GM12878 (cell line): ENCODE results near the gene SNRPA. TPM values are rescaled to one million over a fixed set of nuclear protein-coding genes. Genes with fewer than 3 reads are reported as not detected.

ENCODE experiments used
- ATAC-seq: fragments of 200-7000 bp; cut with Tn5 transposase; 3 replicates; pipeline ENCODE4 v1.9.1; 2020; ENCODE audit warnings: mild to moderate bottlenecking, moderate library complexity
- BruUV-seq: library from RNA; stranded (reverse); fragments of 400-500 nt; replicated peaks from 2 replicates; lab custom pipeline; 2021; lab: Mats Ljungman, UMichigan
- CTCF ChIA-PET: fragments of 300-600 bp; sonication (Branson Sonifier 250); formaldehyde crosslinking; extraction: SDS; loops from one replicate; lab custom pipeline; 2021; ENCODE audit warnings: inconsistent platforms; lab: Yijun Ruan, JAX
- POLR2A ChIA-PET: fragments of 350-600 bp; formaldehyde crosslinking; extraction: SDS; loops from one replicate; lab custom pipeline; 2021; ENCODE audit warnings: inconsistent platforms; lab: Charles Lee
- RAD21 ChIA-PET: fragments of 300-600 bp; sonication (Branson Sonifier 250); formaldehyde crosslinking; loops from one replicate; lab custom pipeline; 2023; ENCODE audit warnings: antibody characterized with exemption; ENCODE audit not compliant: unreplicated experiment; lab: Charles Lee
- SMC1A ChIA-PET: fragments of 300-600 bp; sonication (Branson Sonifier 250); formaldehyde crosslinking; loops from one replicate; lab custom pipeline; 2023; ENCODE audit not compliant: unreplicated experiment, uncharacterized antibody; lab: Charles Lee
- DNase-seq: peaks from one replicate; pipeline ENCODE4 v3.0.0-alpha.2; 2011; ENCODE audit warnings: low read depth, low spot score
- FAIRE-seq: peaks from 3 replicates; lab custom pipeline; 2011; peaks lifted over from hg19 to GRCh38; lab: Jason Lieb, UNC
- H2AFZ ChIP-seq: 2 replicates; pipeline ENCODE4 v1.6.0; 2011; ENCODE audit warnings: low read depth, low read length, control low read depth; ENCODE audit not compliant: control insufficient read depth
- H3K27ac ChIP-seq: 2 replicates; pipeline ENCODE4 v1.5.1; 2011; ENCODE audit warnings: control low read depth; ENCODE audit not compliant: control insufficient read depth, insufficient read depth
- H3K27me3 ChIP-seq, 2 experiments: replicated peaks in 1 of 2; 2 replicates each; pipeline versions ENCODE4 v1.6.0 to v1.6.1; 2011; ENCODE audit warnings: low read length in 1 of 2; ENCODE audit not compliant: control insufficient read depth in 2 of 2, insufficient read depth in 2 of 2
- H3K36me3 ChIP-seq, 2 experiments: 2 replicates each; pipeline ENCODE4 v1.5.1; 2011; ENCODE audit warnings: low read length in 1 of 2; ENCODE audit not compliant: control insufficient read depth in 2 of 2, insufficient read depth in 2 of 2
- H3K4me1 ChIP-seq: 2 replicates; pipeline ENCODE4 v1.6.1; 2011; ENCODE audit warnings: mild to moderate bottlenecking, low read length, moderate library complexity, mixed read lengths; ENCODE audit not compliant: control insufficient read depth, insufficient read depth
- H3K4me2 ChIP-seq: 2 replicates; pipeline ENCODE4 v1.6.0; 2011; ENCODE audit warnings: control low read depth; ENCODE audit not compliant: control insufficient read depth, insufficient read depth
- H3K4me3 ChIP-seq: fragments of 200-600 bp; sonication (generic); 2 replicates; pipeline ENCODE4 v1.5.1; 2016
- H3K79me2 ChIP-seq: 2 replicates; pipeline ENCODE4 v1.6.0; 2011; ENCODE audit warnings: low read length; ENCODE audit not compliant: control insufficient read depth, insufficient read depth
- H3K9ac ChIP-seq: 2 replicates; pipeline ENCODE4 v1.8.0; 2011; ENCODE audit warnings: low read length, control low read depth, mixed read lengths; ENCODE audit not compliant: control insufficient read depth, insufficient read depth
- H3K9me3 ChIP-seq: replicated peaks from 3 replicates; pipeline ENCODE4 v1.5.1; 2011; ENCODE audit warnings: mild to moderate bottlenecking, low read length; ENCODE audit not compliant: control insufficient read depth, insufficient read depth
- H4K20me1 ChIP-seq: 2 replicates; pipeline ENCODE4 v1.6.0; 2011; ENCODE audit not compliant: control insufficient read depth, insufficient read depth
- POLR2A ChIP-seq: IDR thresholded peaks from 2 replicates; pipeline ENCODE4 v1.6.1; 2011; ENCODE audit warnings: low read depth, mild to moderate bottlenecking, low read length
- SMAD1 ChIP-seq: fragments of 450-650 bp; IDR thresholded peaks from 2 replicates; pipeline ENCODE4 v1.6.1; 2018; ENCODE audit warnings: mild to moderate bottlenecking, low read depth; ENCODE audit not compliant: partially characterized antibody
- WGBS: methylation state at CpG from one replicate; pipeline ENCODE4 v1.1.6; 2016; ENCODE audit warnings: low lambda C conversion rate; ENCODE audit not compliant: insufficient replicate concordance, insufficient coverage; ENCODE audit errors: missing lambda C conversion rate; 5-methylcytosine and 5-hydroxymethylcytosine counted together
- in situ Hi-C: fragments of 300-500 bp; cut with MboI; formaldehyde crosslinking; loops from 9 replicates; pipeline ENCODE4 v1.14.3; 2018; ENCODE audit warnings: mixed read lengths
- intact Hi-C: fragments of 100-400 bp; cut with micrococcal nuclease; formaldehyde crosslinking; loops from one replicate; pipeline ENCODE4 v1.14.2; 2022; ENCODE audit not compliant: unreplicated experiment
- polyA plus RNA-seq, 11 experiments: library from polyadenylated mRNA; depleted of rRNA in 4 of 11; unstranded in 6 of 11; stranded (reverse) in 5 of 11; fragments of >200 nt; fragmentation: Nextera tagmentation in 4 of 11; fragmentation: Illumina TruSeq in 1 of 11; extraction: Ambion mirVana in 4 of 11; extraction: Trizol in 1 of 11; gene quantifications; 1 replicate in 1 of 11; 2 replicates in 10 of 11; pipeline versions ENCODE4 v1.2.1 to v1.2.3, GENCODE V29; 2011 to 2016; ENCODE audit warnings: inconsistent platforms in 2 of 11, missing spikeins in 2 of 11, low read depth in 1 of 11
- small RNA-seq: library from RNA; depleted of rRNA; stranded (forward); fragments of <200 nt; gene quantifications from one replicate; pipeline ENCODE3, GENCODE V24; 2014
- total RNA-seq, 4 experiments: library from RNA; depleted of rRNA in 3 of 4; stranded (reverse); fragments of >200 nt in 3 of 4; fragmentation: Illumina TruSeq in 1 of 4; extraction: Trizol in 1 of 4; gene quantifications; 2 replicates each; pipeline versions ENCODE4 v1.2.1 to v1.2.3, GENCODE V29; 2013 to 2021

Gene SNRPA
- total and polyA plus RNA-seq, 10 of the 15 experiments (the other 5 are each of a cell fraction or from before 2014, with no cell fraction given) = 14.8 to 299 (median 202) TPM

DNA sequence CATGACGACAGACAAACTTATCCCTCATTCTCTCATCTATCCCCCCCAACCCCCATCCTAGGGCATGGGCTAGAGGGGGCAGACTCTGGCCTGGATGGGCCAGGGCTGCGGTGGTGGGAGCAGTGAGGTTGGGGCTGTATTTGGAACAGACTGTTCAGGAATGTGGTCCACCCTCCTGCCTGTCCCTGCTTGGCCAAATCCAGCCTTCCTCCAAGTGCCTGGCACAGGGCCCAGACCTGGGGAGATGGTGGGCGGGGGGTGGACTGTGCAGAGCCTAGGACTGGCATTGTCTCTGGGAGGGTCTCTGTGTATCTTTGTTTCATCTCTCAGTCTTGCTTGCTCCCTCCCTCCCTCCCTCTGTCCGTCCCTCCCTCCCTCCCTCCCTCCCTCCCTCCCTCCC, 62.2 kb downstream of the SNRPA start:
- no peaks in the 10 kb centered on the region for H4K20me1 ChIP-seq
- in situ Hi-C loops = loop anchor here (5.0 kb wide), 1 partner anchor 319 kb away; no protein-coding TSS in a partner anchor
- H3K27ac ChIP-seq = no peak overlapping the region
- H3K9me3 ChIP-seq = no peaks in the 10 kb centered on the region
- 28% methylated on average over 3 of the region's 4 CpGs for WGBS
- SMC1A ChIA-PET = interaction anchor here (1.2 kb wide), 1 partner anchor 63 kb away, joined by 3 read pairs; the partner anchor contains the start of gene ACTMAP
- CTCF ChIA-PET = interaction anchor here (0.6 kb wide), 1 partner anchor 126 kb away, joined by 3 read pairs; no protein-coding TSS in a partner anchor
- no peak overlapping the region for H2AFZ ChIP-seq
- peaks cover 4% of the 10 kb centered on the region for H3K4me1 ChIP-seq
- intact Hi-C loops = no loop called here
- DNase-seq (no peak), FAIRE-seq (no peak), ATAC-seq (no peak)
- no peak overlapping the region for H3K9ac ChIP-seq
- no peak overlapping the region for H3K4me3 ChIP-seq
- no peaks in the 10 kb centered on the region for H3K79me2 ChIP-seq
- peak; percentile 29; the same call in 1 of the 2 replicates for TF ChIP-seq POLR2A
- no peak for TF ChIP-seq SMAD1
- peaks cover 0 to 7% of the 10 kb centered on the region in 2 experiments; a peak in 3 of 4 replicates for H3K36me3 ChIP-seq
- no peak overlapping the region for H3K4me2 ChIP-seq
- POLR2A ChIA-PET = no interaction called here
- RAD21 ChIA-PET = interaction anchor here (1.6 kb wide), 1 partner anchor 150 kb away, joined by 8 read pairs; no protein-coding TSS in a partner anchor
- H3K27me3 ChIP-seq = no peaks in the 10 kb centered on the region
- no TSS peak for BruUV-seq

Small RNA genes within 50 kb of the gene (small RNA-seq; reads per million reads assigned to genes)
- gene RNU6-195P = not detected

Other genes starting within 250 kb of the SNRPA start
Only the 7 nearest of the 12 such genes appear.
- 1.5 and 3.1 TPM in 2 replicates for gene NUMBL, start 60.6 kb upstream of the SNRPA start, total RNA-seq (2014; rRNA removed)
- 1.1 and 1.2 TPM in 2 replicates for gene NUMBL, start 60.6 kb upstream of the SNRPA start, total RNA-seq (2014; rRNA removed; fragmentation: Illumina TruSeq; extraction: Trizol)
- gene NUMBL, start 60.6 kb upstream of the SNRPA start, total RNA-seq (2021) = 8.4 and 9.4 TPM in 2 replicates
- gene NUMBL, start 60.6 kb upstream of the SNRPA start, polyA plus RNA-seq (2011; rRNA removed) = 1.9 and 3.7 TPM in 2 replicates
- 1.4 and 1.7 TPM in 2 replicates for gene NUMBL, start 60.6 kb upstream of the SNRPA start, polyA plus RNA-seq (2014; fragmentation: Illumina TruSeq; extraction: Trizol)
- gene NUMBL, start 60.6 kb upstream of the SNRPA start, polyA plus RNA-seq (2014; fragmentation: Nextera tagmentation; extraction: Ambion mirVana) = under 1 TPM; 0.16 to 0.26 TPM
- gene NUMBL, start 60.6 kb upstream of the SNRPA start, polyA plus RNA-seq (2014; rRNA removed) = 3.6 and 6.2 TPM in 2 replicates
- 1 to 10 TPM; 1.5 to 2.0 TPM for gene NUMBL, start 60.6 kb upstream of the SNRPA start, polyA plus RNA-seq (2016; fragmentation: Nextera tagmentation; extraction: Ambion mirVana)
- gene COQ8B, start 34.3 kb upstream of the SNRPA start, total RNA-seq (2014; rRNA removed) = 22.5 and 26.7 TPM in 2 replicates
- 13.2 and 13.6 TPM in 2 replicates for gene COQ8B, start 34.3 kb upstream of the SNRPA start, total RNA-seq (2014; rRNA removed; fragmentation: Illumina TruSeq; extraction: Trizol)
- 30.4 and 38.8 TPM in 2 replicates for gene COQ8B, start 34.3 kb upstream of the SNRPA start, total RNA-seq (2021)
- gene COQ8B, start 34.3 kb upstream of the SNRPA start, polyA plus RNA-seq (2011; rRNA removed) = 16.9 and 30.1 TPM in 2 replicates
- gene COQ8B, start 34.3 kb upstream of the SNRPA start, polyA plus RNA-seq (2014; fragmentation: Illumina TruSeq; extraction: Trizol) = 2.5 and 7.6 TPM in 2 replicates
- under 1 TPM; 0.39 to 0.57 TPM for gene COQ8B, start 34.3 kb upstream of the SNRPA start, polyA plus RNA-seq (2014; fragmentation: Nextera tagmentation; extraction: Ambion mirVana)
- gene COQ8B, start 34.3 kb upstream of the SNRPA start, polyA plus RNA-seq (2014; rRNA removed) = 34.8 and 37.1 TPM in 2 replicates
- 10 to 100 TPM; 16.5 to 17.2 TPM for gene COQ8B, start 34.3 kb upstream of the SNRPA start, polyA plus RNA-seq (2016; fragmentation: Nextera tagmentation; extraction: Ambion mirVana)
- gene ITPKC, start 34.1 kb upstream of the SNRPA start, total RNA-seq (2014; rRNA removed) = 4.7 and 5.3 TPM in 2 replicates
- 3.5 and 3.9 TPM in 2 replicates for gene ITPKC, start 34.1 kb upstream of the SNRPA start, total RNA-seq (2014; rRNA removed; fragmentation: Illumina TruSeq; extraction: Trizol)
- 6.3 and 6.5 TPM in 2 replicates for gene ITPKC, start 34.1 kb upstream of the SNRPA start, total RNA-seq (2021)
- 3.7 and 6.4 TPM in 2 replicates for gene ITPKC, start 34.1 kb upstream of the SNRPA start, polyA plus RNA-seq (2011; rRNA removed)
- 1.7 and 3.3 TPM in 2 replicates for gene ITPKC, start 34.1 kb upstream of the SNRPA start, polyA plus RNA-seq (2014; fragmentation: Illumina TruSeq; extraction: Trizol)
- under 1 TPM; 0.03 to 0.26 TPM for gene ITPKC, start 34.1 kb upstream of the SNRPA start, polyA plus RNA-seq (2014; fragmentation: Nextera tagmentation; extraction: Ambion mirVana)
- gene ITPKC, start 34.1 kb upstream of the SNRPA start, polyA plus RNA-seq (2014; rRNA removed) = 6.0 and 7.6 TPM in 2 replicates
- gene ITPKC, start 34.1 kb upstream of the SNRPA start, polyA plus RNA-seq (2016; fragmentation: Nextera tagmentation; extraction: Ambion mirVana) = 1 to 10 TPM; 1.3 to 3.5 TPM
- gene ACTMAP, start 726 bp upstream of the SNRPA start, total RNA-seq (2014; rRNA removed) = 2.9 and 5.4 TPM in 2 replicates
- 2.3 and 3.0 TPM in 2 replicates for gene ACTMAP, start 726 bp upstream of the SNRPA start, total RNA-seq (2014; rRNA removed; fragmentation: Illumina TruSeq; extraction: Trizol)
- gene ACTMAP, start 726 bp upstream of the SNRPA start, total RNA-seq (2021) = 22.9 and 26.2 TPM in 2 replicates
- gene ACTMAP, start 726 bp upstream of the SNRPA start, polyA plus RNA-seq (2011; rRNA removed) = 4.0 and 10.0 TPM in 2 replicates
- gene ACTMAP, start 726 bp upstream of the SNRPA start, polyA plus RNA-seq (2014; fragmentation: Illumina TruSeq; extraction: Trizol) = 15.5 and 15.7 TPM in 2 replicates
- 1 to 10 TPM; 4.7 to 8.2 TPM for gene ACTMAP, start 726 bp upstream of the SNRPA start, polyA plus RNA-seq (2014; fragmentation: Nextera tagmentation; extraction: Ambion mirVana)
- 12.2 and 13.3 TPM in 2 replicates for gene ACTMAP, start 726 bp upstream of the SNRPA start, polyA plus RNA-seq (2014; rRNA removed)
- 10 to 100 TPM; 16.1 to 20.8 TPM for gene ACTMAP, start 726 bp upstream of the SNRPA start, polyA plus RNA-seq (2016; fragmentation: Nextera tagmentation; extraction: Ambion mirVana)
- 0.33 and 0.40 TPM in 2 replicates for gene MIA, start 24.3 kb downstream of the SNRPA start, total RNA-seq (2014; rRNA removed)
- gene MIA, start 24.3 kb downstream of the SNRPA start, total RNA-seq (2014; rRNA removed; fragmentation: Illumina TruSeq; extraction: Trizol) = not detected in 2 replicates
- 0.92 TPM in 1 of 2 replicates, not detected in the other for gene MIA, start 24.3 kb downstream of the SNRPA start, total RNA-seq (2021)
- 0.16 and 0.39 TPM in 2 replicates for gene MIA, start 24.3 kb downstream of the SNRPA start, polyA plus RNA-seq (2011; rRNA removed)
- not detected in 2 replicates for gene MIA, start 24.3 kb downstream of the SNRPA start, polyA plus RNA-seq (2014; fragmentation: Illumina TruSeq; extraction: Trizol)
- gene MIA, start 24.3 kb downstream of the SNRPA start, polyA plus RNA-seq (2014; fragmentation: Nextera tagmentation; extraction: Ambion mirVana) = 1 to 10 TPM; 1.4 to 1.6 TPM
- 0.36 TPM in 1 of 2 replicates, not detected in the other for gene MIA, start 24.3 kb downstream of the SNRPA start, polyA plus RNA-seq (2014; rRNA removed)
- 1 to 10 TPM; 1.6 to 2.7 TPM for gene MIA, start 24.3 kb downstream of the SNRPA start, polyA plus RNA-seq (2016; fragmentation: Nextera tagmentation; extraction: Ambion mirVana)
- gene RAB4B, start 27.0 kb downstream of the SNRPA start, total RNA-seq (2014; rRNA removed) = 27.8 and 30.4 TPM in 2 replicates
- 9.8 and 11.5 TPM in 2 replicates for gene RAB4B, start 27.0 kb downstream of the SNRPA start, total RNA-seq (2014; rRNA removed; fragmentation: Illumina TruSeq; extraction: Trizol)
- 32.9 and 38.2 TPM in 2 replicates for gene RAB4B, start 27.0 kb downstream of the SNRPA start, total RNA-seq (2021)
- gene RAB4B, start 27.0 kb downstream of the SNRPA start, polyA plus RNA-seq (2011; rRNA removed) = 14.9 and 25.1 TPM in 2 replicates
- gene RAB4B, start 27.0 kb downstream of the SNRPA start, polyA plus RNA-seq (2014; fragmentation: Illumina TruSeq; extraction: Trizol) = 3.5 and 13.7 TPM in 2 replicates
- gene RAB4B, start 27.0 kb downstream of the SNRPA start, polyA plus RNA-seq (2014; fragmentation: Nextera tagmentation; extraction: Ambion mirVana) = 1 to 10 TPM in 1 of 2 experiments, under 1 TPM in 1; 0.60 to 3.2 TPM
- 43.1 and 51.5 TPM in 2 replicates for gene RAB4B, start 27.0 kb downstream of the SNRPA start, polyA plus RNA-seq (2014; rRNA removed)
- 10 to 100 TPM; 47.9 to 50.0 TPM for gene RAB4B, start 27.0 kb downstream of the SNRPA start, polyA plus RNA-seq (2016; fragmentation: Nextera tagmentation; extraction: Ambion mirVana)
- 80.9 and 91.8 TPM in 2 replicates for gene EGLN2, start 48.0 kb downstream of the SNRPA start, total RNA-seq (2014; rRNA removed)
- 57.7 and 62.5 TPM in 2 replicates for gene EGLN2, start 48.0 kb downstream of the SNRPA start, total RNA-seq (2014; rRNA removed; fragmentation: Illumina TruSeq; extraction: Trizol)
- gene EGLN2, start 48.0 kb downstream of the SNRPA start, total RNA-seq (2021) = 89.3 and 90.9 TPM in 2 replicates
- gene EGLN2, start 48.0 kb downstream of the SNRPA start, polyA plus RNA-seq (2011; rRNA removed) = 20.1 and 35.1 TPM in 2 replicates
- gene EGLN2, start 48.0 kb downstream of the SNRPA start, polyA plus RNA-seq (2014; fragmentation: Illumina TruSeq; extraction: Trizol) = 20.3 and 49.6 TPM in 2 replicates
- 10 to 100 TPM in 1 of 2 experiments, 1 to 10 TPM in 1; 8.6 to 34.9 TPM for gene EGLN2, start 48.0 kb downstream of the SNRPA start, polyA plus RNA-seq (2014; fragmentation: Nextera tagmentation; extraction: Ambion mirVana)
- gene EGLN2, start 48.0 kb downstream of the SNRPA start, polyA plus RNA-seq (2014; rRNA removed) = 88.6 and 94.4 TPM in 2 replicates
- 10 to 100 TPM; 71.1 to 93.0 TPM for gene EGLN2, start 48.0 kb downstream of the SNRPA start, polyA plus RNA-seq (2016; fragmentation: Nextera tagmentation; extraction: Ambion mirVana)